D721Med (cell line): ENCODE measurements around the gene DHDH.

Experiments used
- DNase-seq: peaks from one replicate; pipeline ENCODE4 v3.0.0; 2011; ENCODE audit warnings: low spot score; ENCODE audit not compliant: insufficient read length
- FAIRE-seq: peaks from 2 replicates; lab custom pipeline; 2011; peaks lifted over from hg19 to GRCh38; lab: Jason Lieb, UNC
- CTCF ChIP-seq: IDR thresholded peaks from 2 replicates; pipeline ENCODE4 v1.5.1; 2012; ENCODE audit warnings: mild to moderate bottlenecking, control low read depth; ENCODE audit not compliant: insufficient read depth; ENCODE audit errors: missing control alignments

The DHDH gene

GRCh38 chr19:48953990-48954594 lies 20.6 kb downstream of the DHDH start:
- DNase-seq (no peak), FAIRE-seq (no peak)
- TF ChIP-seq CTCF = no peak

- peak; percentile 6 for TF ChIP-seq CTCF
- FAIRE-seq (no peak), DNase-seq (peak; percentile 96)
Measured at GRCh38 chr19:48954595-48955307, 21.3 kb downstream of the DHDH start, which contains the start of gene BAX. Gene BAX, plus strand, starts transcription at chr19:48954875. Its CDS starts 54 bp downstream, at chr19:48954929.

- TF ChIP-seq CTCF = no peak
- no peak for DNase-seq
- no peak for FAIRE-seq
Measured at GRCh38 chr19:48955308-48955958, 21.9 kb downstream of the DHDH start.

GRCh38 chr19:48958006-48958405 lies 24.5 kb downstream of the DHDH start:
- no peak for FAIRE-seq
- DNase-seq = no peak
- TF ChIP-seq CTCF = no peak

GRCh38 chr19:48959341-48960239 lies 26.1 kb downstream of the DHDH start:
- DNase-seq = no peak
- FAIRE-seq = no peak
- no peak for TF ChIP-seq CTCF

GRCh38 chr19:48961051-48961649 lies 27.7 kb downstream of the DHDH start:
- DNase-seq = no peak

More at GRCh38 chr19:48961051-48961649, 27.7 kb downstream of the DHDH start:
- no peak for FAIRE-seq
- TF ChIP-seq CTCF = no peak
